HepG2 (cell line): ENCODE data around the gene VEZT. TPM values are rescaled to one million over a fixed set of nuclear protein-coding genes. Genes with fewer than 3 reads are reported as not detected.
"Not testable (repeated sequence)": the region's sequence is repeated elsewhere in the genome, so short reads cannot be mapped to it uniquely, and the experiment has no call there.

ENCODE experiments used
- ATAC-seq: fragments of 200-7000 bp; cut with Tn5 transposase; 3 replicates; pipeline ENCODE4 v1.9.1; 2020; ENCODE audit warnings: mild to moderate bottlenecking, moderate library complexity
- BruUV-seq: library from RNA; stranded (reverse); fragments of 400-500 nt; replicated peaks from 2 replicates; lab custom pipeline; 2021; lab: Mats Ljungman, UMichigan
- CTCF ChIA-PET: fragments of 300-600 bp; formaldehyde crosslinking; extraction: SDS; loops from one replicate; lab custom pipeline; 2021; ENCODE audit warnings: low total read pairs, inconsistent platforms, low intra/inter-chr PET ratio; lab: Yijun Ruan, JAX
- POLR2A ChIA-PET: fragments of 350-600 bp; sonication (Branson Sonifier 250); formaldehyde crosslinking; loops from one replicate; lab custom pipeline; 2020; ENCODE audit warnings: antibody characterized with exemption, inconsistent platforms; lab: Yijun Ruan, JAX
- DNase-seq: peaks from one replicate; pipeline ENCODE4 v3.0.0-alpha.2; 2015; ENCODE audit warnings: low spot score
- FAIRE-seq: peaks from 3 replicates; lab custom pipeline; 2011; peaks lifted over from hg19 to GRCh38; lab: Jason Lieb, UNC
- H2AFZ ChIP-seq: one replicate; pipeline ENCODE4 v1.6.1; 2011; ENCODE audit warnings: low read length, inconsistent platforms
- H3K27ac ChIP-seq: fragments of 300-600 bp; 3 replicates; pipeline ENCODE4 v1.8.0; 2011; ENCODE audit warnings: mixed run types, mild to moderate bottlenecking, mixed read lengths, low read length, inconsistent platforms; ENCODE audit not compliant: insufficient read depth; ENCODE audit errors: extremely low read length
- H3K27me3 ChIP-seq, 2 experiments: fragments of 200-600 bp in 1 of 2; 2 replicates in 1 of 2; 3 replicates in 1 of 2; pipeline versions ENCODE4 v1.6.0 to v1.8.0; 2011; ENCODE audit warnings: low read length in 2 of 2, mild to moderate bottlenecking in 2 of 2, moderate library complexity in 2 of 2, inconsistent platforms in 1 of 2; ENCODE audit not compliant: insufficient read depth in 2 of 2, control insufficient read depth in 1 of 2
- H3K36me3 ChIP-seq, 2 experiments: fragments of 200-600 bp in 1 of 2; replicated peaks in 1 of 2; 2 replicates in 1 of 2; 3 replicates in 1 of 2; pipeline versions ENCODE4 v1.5.1 to v1.8.0; 2011; ENCODE audit warnings: low read length in 2 of 2, inconsistent platforms in 1 of 2; ENCODE audit not compliant: insufficient read depth in 2 of 2, control insufficient read depth in 1 of 2
- H3K4me1 ChIP-seq: 2 replicates; pipeline ENCODE4 v1.5.1; 2012; ENCODE audit warnings: low read length, inconsistent platforms; ENCODE audit not compliant: insufficient read depth
- H3K4me2 ChIP-seq: 2 replicates; pipeline ENCODE4 v1.6.0; 2011; ENCODE audit warnings: low read depth, low read length, inconsistent platforms
- H3K4me3 ChIP-seq, 3 experiments: fragments of 200-600 bp in 1 of 3; sonication (generic), shearing (Covaris generic) in 1 of 3; replicated peaks in 1 of 3; 2 replicates each; pipeline ENCODE4 v1.5.1; 2011 to 2016; ENCODE audit warnings: low read length in 3 of 3, inconsistent platforms in 2 of 3, low read depth in 2 of 3, mild to moderate bottlenecking in 2 of 3, control low read depth in 1 of 3, mixed read lengths in 1 of 3; ENCODE audit not compliant: insufficient read depth in 1 of 3
- H3K79me2 ChIP-seq: one replicate; pipeline ENCODE4 v1.6.1; 2011; ENCODE audit warnings: low read length, inconsistent platforms; ENCODE audit not compliant: insufficient read depth
- H3K9ac ChIP-seq: 2 replicates; pipeline ENCODE4 v1.6.0; 2011; ENCODE audit warnings: mild to moderate bottlenecking, low read depth, low read length, inconsistent platforms; ENCODE audit not compliant: insufficient read depth
- H3K9me3 ChIP-seq: 2 replicates; pipeline ENCODE4 v1.5.1; 2012; ENCODE audit warnings: mild to moderate bottlenecking, low read length
- H4K20me1 ChIP-seq: 2 replicates; pipeline ENCODE4 v1.6.0; 2011; ENCODE audit warnings: inconsistent platforms, mild to moderate bottlenecking, low read length, moderate library complexity; ENCODE audit not compliant: insufficient read depth
- BRD4 ChIP-seq: sonication (generic); formaldehyde crosslinking; IDR thresholded peaks from 2 replicates; pipeline ENCODE4 v1.4.0; 2020; ENCODE audit warnings: missing genetic modification reagents
- NBN ChIP-seq: fragments of 450-650 bp; conservative IDR thresholded peaks from 2 replicates; pipeline ENCODE4 v1.6.1; 2017
- PHF20 ChIP-seq: sonication (generic); formaldehyde crosslinking; IDR thresholded peaks from 2 replicates; pipeline ENCODE4 v1.5.0; 2020; ENCODE audit warnings: mild to moderate bottlenecking, missing genetic modification reagents
- REXO4 ChIP-seq: sonication (generic); formaldehyde crosslinking; IDR thresholded peaks from 2 replicates; pipeline ENCODE4 v1.8.0; 2022; ENCODE audit warnings: missing genetic modification reagents, mild to moderate bottlenecking, borderline replicate concordance
- TOE1 ChIP-seq: sonication (generic); formaldehyde crosslinking; IDR thresholded peaks from 2 replicates; pipeline ENCODE4 v1.4.0; 2020; ENCODE audit warnings: mild to moderate bottlenecking, missing genetic modification reagents
- WGBS: methylation state at CpG from one replicate; pipeline ENCODE4 v1.1.6; 2017; ENCODE audit warnings: low lambda C conversion rate; 5-methylcytosine and 5-hydroxymethylcytosine counted together
- in situ Hi-C: cut with HindIII; loops from 2 replicates; pipeline ENCODE4 v1.10.0; 2017; ENCODE audit warnings: low pct_unique_long_range_greater_than_20kb; ENCODE audit not compliant: extremely low pct_ligation_motif_present
- intact Hi-C: fragments of 100-400 bp; cut with micrococcal nuclease; formaldehyde crosslinking; loops from one replicate; pipeline ENCODE4 v1.10.0; 2022; ENCODE audit not compliant: unreplicated experiment
- polyA plus RNA-seq, 8 experiments: library from polyadenylated mRNA; depleted of rRNA in 3 of 8; stranded (reverse) in 7 of 8; unstranded in 1 of 8; fragments of >200 nt; fragmentation: Illumina TruSeq in 4 of 8; extraction: Trizol in 4 of 8; gene quantifications; 2 replicates each; pipeline versions ENCODE4 v1.2.1 to v1.2.3, GENCODE V29; 2011 to 2016; ENCODE audit warnings: low read depth in 4 of 8, missing spikeins in 1 of 8, mixed read lengths in 1 of 8; ENCODE audit not compliant: insufficient read depth in 1 of 8
- total RNA-seq, 5 experiments: library from RNA; depleted of rRNA; stranded (reverse); fragments of >200 nt; fragmentation: Illumina TruSeq; extraction: Trizol; gene quantifications; 2 replicates each; pipeline ENCODE4 v1.2.3, GENCODE V29; 2016; ENCODE audit warnings: low read depth in 1 of 5

The VEZT gene
- total and polyA plus RNA-seq, 2 of the 13 experiments (the other 11 are each of a cell fraction or from before 2014, with no cell fraction given), result 35.5 to 51.6 TPM

GRCh38 chr12:95196875-95197569 is 20.6 kb upstream of the VEZT start:
- intact Hi-C loops, BruUV-seq, H2AFZ ChIP-seq, H3K27ac ChIP-seq, CTCF ChIA-PET, H3K4me3 ChIP-seq, H3K9ac ChIP-seq, H3K27me3 ChIP-seq, H3K4me1 ChIP-seq, POLR2A ChIA-PET, in situ Hi-C loops, H3K36me3 ChIP-seq, H3K79me2 ChIP-seq, H3K4me2 ChIP-seq, FAIRE-seq, H4K20me1 ChIP-seq, DNase-seq, H3K9me3 ChIP-seq, ATAC-seq: not testable (repeated sequence)
- 95% methylated on average over 5 of the region's 7 CpGs for WGBS

GRCh38 chr12:95197636-95198035 is 20.0 kb upstream of the VEZT start:
- ChIA-PET CTCF (no interaction called here), POLR2A (no interaction called here)
- Histone ChIP-seq H3K4me1 (0 out of 2 replicates have a peak, but pooled peaks cover 7% of the 10 kb centered on the region), H3K27me3 (no peaks in the 10 kb centered on the region), H3K36me3 (no peaks in the 10 kb centered on the region), H3K4me2 (no peak overlapping the region), H2AFZ (no peak overlapping the region), H3K4me3 (no peak overlapping the region), H3K9me3 (no peaks in the 10 kb centered on the region), H3K79me2 (no peaks in the 10 kb centered on the region), H4K20me1 (no peaks in the 10 kb centered on the region), H3K9ac (no peak overlapping the region), H3K27ac (no peak overlapping the region)
- no TSS peak for BruUV-seq
- no peak for FAIRE-seq
- intact Hi-C loops (no loop called here), in situ Hi-C loops (no loop called here)
- no peak for TF ChIP-seq BRD4 (CRISPR knock-in tag)
- TF ChIP-seq NBN, result no peak
- TF ChIP-seq PHF20 (CRISPR knock-in tag), result no peak
- TF ChIP-seq REXO4 (CRISPR knock-in tag), result no peak
- no peak for TF ChIP-seq TOE1 (CRISPR knock-in tag)
- DNase-seq, result no peak
- 92% methylated on average over 2 of the region's 2 CpGs for WGBS
- no peak for ATAC-seq
